Ishikawa (cell line): Measurements from ENCODE around the gene SAMSN1.

Experiments used
- CEBPB ChIP-seq: IDR thresholded peaks from 2 replicates; pipeline ENCODE4 v1.6.1; 2012
- CREB1 ChIP-seq: IDR thresholded peaks from 2 replicates; pipeline ENCODE4 v1.6.1; 2012; ENCODE audit warnings: low read depth
- EGR1 ChIP-seq: IDR thresholded peaks from 2 replicates; pipeline ENCODE4 v1.6.1; 2012
- EP300 ChIP-seq: IDR thresholded peaks from 2 replicates; pipeline ENCODE4 v1.6.1; 2012; ENCODE audit warnings: borderline replicate concordance
- FOXM1 ChIP-seq: IDR thresholded peaks from 2 replicates; pipeline ENCODE4 v1.6.1; 2012; ENCODE audit warnings: low read depth, borderline replicate concordance
- NFIC ChIP-seq: IDR thresholded peaks from 2 replicates; pipeline ENCODE4 v1.6.1; 2012
- RAD21 ChIP-seq: IDR thresholded peaks from 2 replicates; pipeline ENCODE4 v1.6.1; 2012; ENCODE audit warnings: low read depth
- TAF1 ChIP-seq: IDR thresholded peaks from 2 replicates; pipeline ENCODE4 v1.6.1; 2012; ENCODE audit warnings: low read depth, mild to moderate bottlenecking
- TCF12 ChIP-seq: IDR thresholded peaks from 2 replicates; pipeline ENCODE4 v1.6.1; 2012; ENCODE audit warnings: low read depth
- TEAD4 ChIP-seq: IDR thresholded peaks from 2 replicates; pipeline ENCODE4 v1.6.1; 2012
- YY1 ChIP-seq: IDR thresholded peaks from 2 replicates; pipeline ENCODE4 v1.6.1; 2012; ENCODE audit warnings: low read depth
- ZBTB7A ChIP-seq: IDR thresholded peaks from 2 replicates; pipeline ENCODE4 v1.6.1; 2012; ENCODE audit warnings: low read depth
- TF ChIP-seq, protein P1 (sequence below): IDR thresholded peaks from 2 replicates; pipeline ENCODE4 v1.6.1; 2012
- TF ChIP-seq, protein P2 (sequence below): IDR thresholded peaks from 2 replicates; pipeline ENCODE4 v1.6.1; 2012
- TF ChIP-seq, protein P3 (sequence below): IDR thresholded peaks from 2 replicates; pipeline ENCODE4 v1.6.1; 2012; ENCODE audit warnings: low read depth, mild to moderate bottlenecking

The SAMSN1 gene

DNA sequence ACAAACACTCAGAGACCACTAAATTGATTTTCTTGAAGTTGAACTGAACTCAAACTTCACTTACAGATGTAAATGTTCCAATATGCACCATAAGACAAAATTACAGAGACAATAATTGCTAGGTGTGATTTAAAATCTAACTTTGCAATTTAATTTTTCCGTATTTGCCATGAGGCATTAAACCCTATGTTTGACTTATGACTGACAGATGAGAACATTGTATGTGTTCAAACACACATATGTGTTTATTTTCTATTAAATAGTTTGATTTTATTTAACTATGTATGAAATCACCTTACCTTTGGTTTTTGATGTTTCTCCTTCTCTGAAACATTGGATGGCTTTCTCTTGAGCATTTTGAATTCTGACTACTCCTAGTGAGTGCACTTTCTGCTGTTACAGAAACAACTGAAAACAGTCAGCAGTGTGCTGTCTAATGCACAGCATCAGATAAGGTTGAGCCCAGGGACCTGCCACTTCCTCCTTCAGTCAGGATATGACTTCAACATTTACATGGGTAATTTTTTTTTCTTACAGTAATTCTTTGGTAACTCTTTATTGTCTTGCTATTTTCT, at the start of gene SAMSN1:
Gene SAMSN1, minus strand, starts transcription at position 410 of the 575 bp plus-strand sequence. Its CDS starts 54 bp downstream, at position 356.
- TF ChIP-seq CEBPB (no peak), ZBTB7A (no peak), NFIC (no peak), CREB1 (no peak), RAD21 (no peak), EGR1 (no peak), TEAD4 (no peak), TAF1 (no peak), FOXM1 (no peak), EP300 (no peak), YY1 (no peak), TCF12 (no peak)
- TF ChIP-seq, protein P1, sequence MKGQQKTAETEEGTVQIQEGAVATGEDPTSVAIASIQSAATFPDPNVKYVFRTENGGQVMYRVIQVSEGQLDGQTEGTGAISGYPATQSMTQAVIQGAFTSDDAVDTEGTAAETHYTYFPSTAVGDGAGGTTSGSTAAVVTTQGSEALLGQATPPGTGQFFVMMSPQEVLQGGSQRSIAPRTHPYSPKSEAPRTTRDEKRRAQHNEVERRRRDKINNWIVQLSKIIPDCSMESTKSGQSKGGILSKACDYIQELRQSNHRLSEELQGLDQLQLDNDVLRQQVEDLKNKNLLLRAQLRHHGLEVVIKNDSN: no peak
- TF ChIP-seq, protein P2, sequence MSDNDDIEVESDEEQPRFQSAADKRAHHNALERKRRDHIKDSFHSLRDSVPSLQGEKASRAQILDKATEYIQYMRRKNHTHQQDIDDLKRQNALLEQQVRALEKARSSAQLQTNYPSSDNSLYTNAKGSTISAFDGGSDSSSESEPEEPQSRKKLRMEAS: no peak
- TF ChIP-seq, protein P3, sequence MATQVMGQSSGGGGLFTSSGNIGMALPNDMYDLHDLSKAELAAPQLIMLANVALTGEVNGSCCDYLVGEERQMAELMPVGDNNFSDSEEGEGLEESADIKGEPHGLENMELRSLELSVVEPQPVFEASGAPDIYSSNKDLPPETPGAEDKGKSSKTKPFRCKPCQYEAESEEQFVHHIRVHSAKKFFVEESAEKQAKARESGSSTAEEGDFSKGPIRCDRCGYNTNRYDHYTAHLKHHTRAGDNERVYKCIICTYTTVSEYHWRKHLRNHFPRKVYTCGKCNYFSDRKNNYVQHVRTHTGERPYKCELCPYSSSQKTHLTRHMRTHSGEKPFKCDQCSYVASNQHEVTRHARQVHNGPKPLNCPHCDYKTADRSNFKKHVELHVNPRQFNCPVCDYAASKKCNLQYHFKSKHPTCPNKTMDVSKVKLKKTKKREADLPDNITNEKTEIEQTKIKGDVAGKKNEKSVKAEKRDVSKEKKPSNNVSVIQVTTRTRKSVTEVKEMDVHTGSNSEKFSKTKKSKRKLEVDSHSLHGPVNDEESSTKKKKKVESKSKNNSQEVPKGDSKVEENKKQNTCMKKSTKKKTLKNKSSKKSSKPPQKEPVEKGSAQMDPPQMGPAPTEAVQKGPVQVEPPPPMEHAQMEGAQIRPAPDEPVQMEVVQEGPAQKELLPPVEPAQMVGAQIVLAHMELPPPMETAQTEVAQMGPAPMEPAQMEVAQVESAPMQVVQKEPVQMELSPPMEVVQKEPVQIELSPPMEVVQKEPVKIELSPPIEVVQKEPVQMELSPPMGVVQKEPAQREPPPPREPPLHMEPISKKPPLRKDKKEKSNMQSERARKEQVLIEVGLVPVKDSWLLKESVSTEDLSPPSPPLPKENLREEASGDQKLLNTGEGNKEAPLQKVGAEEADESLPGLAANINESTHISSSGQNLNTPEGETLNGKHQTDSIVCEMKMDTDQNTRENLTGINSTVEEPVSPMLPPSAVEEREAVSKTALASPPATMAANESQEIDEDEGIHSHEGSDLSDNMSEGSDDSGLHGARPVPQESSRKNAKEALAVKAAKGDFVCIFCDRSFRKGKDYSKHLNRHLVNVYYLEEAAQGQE: no peak

DNA sequence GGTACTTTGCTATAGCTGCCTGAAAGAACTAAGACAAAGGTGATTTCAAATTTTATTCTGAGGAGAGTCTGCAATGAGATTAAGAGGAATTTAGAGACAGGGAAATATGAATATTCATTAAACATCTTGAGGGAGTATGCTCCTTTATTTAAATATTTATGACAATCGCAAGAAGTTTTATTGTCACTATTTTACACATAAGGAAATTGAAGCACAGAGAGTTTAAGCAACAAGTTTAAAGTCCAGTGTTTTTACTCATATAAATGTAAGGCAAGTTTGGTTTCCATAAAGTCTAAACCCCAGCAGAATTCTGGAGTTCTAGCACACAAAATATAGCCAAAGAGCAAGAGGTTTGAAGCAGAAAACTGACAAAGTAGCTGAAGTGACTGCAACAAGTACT, 49.3 kb upstream of the SAMSN1 start:
- TF ChIP-seq, protein P3: no peak
- TF ChIP-seq YY1: no peak
- TF ChIP-seq, protein P1: no peak
- no peak for TF ChIP-seq NFIC
- no peak for TF ChIP-seq CREB1
- TF ChIP-seq TEAD4: no peak
- no peak for TF ChIP-seq ZBTB7A
- TF ChIP-seq, protein P2: no peak
- no peak for TF ChIP-seq FOXM1
- no peak for TF ChIP-seq CEBPB
- TF ChIP-seq EP300: no peak
- no peak for TF ChIP-seq RAD21

DNA sequence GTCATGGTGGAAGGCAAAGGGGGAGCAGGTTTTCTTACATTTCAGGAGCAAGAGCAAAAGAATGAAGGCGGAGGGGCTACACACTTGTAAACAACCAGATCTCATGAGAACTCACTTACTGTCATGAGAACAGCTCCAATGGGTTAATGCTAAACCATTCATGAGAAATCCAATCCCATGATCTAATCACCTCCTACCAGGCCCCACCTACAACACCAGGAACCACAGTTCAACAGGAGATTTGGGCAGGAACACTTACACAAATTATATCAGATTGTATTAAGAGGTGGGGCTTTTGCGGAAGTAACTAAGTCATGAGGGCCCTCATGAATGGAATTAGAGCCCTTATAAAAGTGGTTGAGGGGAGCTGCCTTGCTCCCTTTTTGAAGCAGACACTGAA, 48.9 kb upstream of the SAMSN1 start:
- TF ChIP-seq, protein P3: no peak
- TF ChIP-seq ZBTB7A: no peak
- no peak for TF ChIP-seq TCF12
- TF ChIP-seq EP300: no peak
- TF ChIP-seq, protein P2: no peak
- TF ChIP-seq RAD21: no peak
- TF ChIP-seq, protein P1: no peak
- no peak for TF ChIP-seq YY1
- TF ChIP-seq NFIC: no peak
- no peak for TF ChIP-seq CREB1
- TF ChIP-seq EGR1: no peak
- TF ChIP-seq FOXM1: no peak
- no peak for TF ChIP-seq CEBPB
- TF ChIP-seq TEAD4: no peak
- TF ChIP-seq TAF1: no peak

DNA sequence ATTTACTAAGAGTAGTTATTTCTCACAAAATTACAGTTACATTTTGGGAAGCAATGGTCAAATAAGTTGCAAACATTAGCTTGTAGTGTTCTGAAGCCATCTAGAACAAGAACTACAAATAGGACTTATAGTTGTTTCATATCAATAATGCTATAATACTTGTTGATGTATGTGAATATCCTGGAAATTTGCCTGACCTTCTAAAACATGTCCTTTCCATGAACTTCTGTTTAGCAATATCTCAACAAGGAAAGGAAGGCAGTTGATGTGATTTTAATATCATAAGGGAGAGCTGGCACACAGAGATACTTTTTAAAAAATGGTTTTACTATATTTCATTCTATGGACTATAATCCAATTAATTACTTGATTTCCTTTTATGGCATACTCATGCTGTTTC, 47.1 kb upstream of the SAMSN1 start:
- no peak for TF ChIP-seq YY1
- TF ChIP-seq TAF1: no peak
- no peak for TF ChIP-seq TEAD4
- no peak for TF ChIP-seq FOXM1
- no peak for TF ChIP-seq TCF12
- no peak for TF ChIP-seq NFIC
- no peak for TF ChIP-seq CREB1
- no peak for TF ChIP-seq EP300
- no peak for TF ChIP-seq RAD21
